BJ (cell line): ENCODE measurements around the gene UBXN11. TPM values are rescaled to one million over a fixed set of nuclear protein-coding genes. Genes with fewer than 3 reads are reported as not detected.

Experiments
- CTCF ChIA-PET: fragments of 350-600 bp; formaldehyde crosslinking; extraction: SDS; loops from one replicate; lab custom pipeline; 2021; ENCODE audit warnings: antibody characterized with exemption, inconsistent platforms; lab: Yijun Ruan, JAX
- POLR2A ChIA-PET: fragments of 300-600 bp; sonication (Branson Sonifier 250); formaldehyde crosslinking; extraction: SDS; loops from one replicate; lab custom pipeline; 2021; ENCODE audit warnings: antibody characterized with exemption; lab: Charles Lee
- DNase-seq: peaks from one replicate; pipeline ENCODE4 v3.0.0-alpha.2; 2011; ENCODE audit warnings: low read depth
- H3K27me3 ChIP-seq: 2 replicates; pipeline ENCODE4 v1.6.0; 2011; ENCODE audit warnings: low read length; ENCODE audit not compliant: control insufficient read depth, insufficient read depth
- H3K36me3 ChIP-seq: 2 replicates; pipeline ENCODE4 v1.5.1; 2011; ENCODE audit warnings: low read length; ENCODE audit not compliant: control insufficient read depth, insufficient read depth
- H3K4me3 ChIP-seq: 2 replicates; pipeline ENCODE4 v1.5.1; 2011; ENCODE audit warnings: low read depth, mild to moderate bottlenecking, control low read depth, low read length
- CTCF ChIP-seq: IDR thresholded peaks from 2 replicates; pipeline ENCODE4 v1.5.1; 2011; ENCODE audit warnings: low read depth, mild to moderate bottlenecking, control low read depth, inconsistent platforms, low read length, moderate library complexity; ENCODE audit not compliant: insufficient read depth
- polyA plus RNA-seq: library from polyadenylated mRNA; depleted of rRNA; stranded (reverse); fragments of >200 nt; gene quantifications from 2 replicates; pipeline ENCODE4 v1.2.3, GENCODE V29; 2011

UBXN11 gene
- polyA plus RNA-seq, 1 experiment, result 12.9 TPM

GRCh38 chr1:26350343-26350700 lies 43.9 kb upstream of the UBXN11 start:
- CTCF ChIA-PET, result interaction anchor here (1.9 to 4.6 kb wide), 2 partner anchors 12 to 75 kb away, joined by 7 to 28 read pairs; no protein-coding TSS in a partner anchor
- Histone ChIP-seq H3K27me3 (0 out of 2 replicates have a peak, but pooled peaks cover under 1% of the 10 kb centered on the region), H3K4me3 (no peak overlapping the region), H3K36me3 (no peaks in the 10 kb centered on the region)
- DNase-seq, result no peak
- POLR2A ChIA-PET, result interaction anchor here (0.6 kb wide), 1 partner anchor 175 kb away, joined by 3 read pairs; no protein-coding TSS in a partner anchor
- no peak for TF ChIP-seq CTCF

- DNase-seq, result no peak
- CTCF ChIA-PET, result interaction anchor here (1.9 to 4.6 kb wide), 2 partner anchors 13 to 74 kb away, joined by 7 to 28 read pairs; no protein-coding TSS in a partner anchor
- POLR2A ChIA-PET, result interaction anchor here (0.6 kb wide), 1 partner anchor 175 kb away, joined by 3 read pairs; no protein-coding TSS in a partner anchor
- H3K36me3 ChIP-seq, result no peaks in the 10 kb centered on the region
- no peak for TF ChIP-seq CTCF
- no peaks in the 10 kb centered on the region for H3K27me3 ChIP-seq
- no peak overlapping the region for H3K4me3 ChIP-seq
Observed at GRCh38 chr1:26349877-26350244, 43.4 kb upstream of the UBXN11 start.

- TF ChIP-seq CTCF, result no peak
- peak; percentile 34 for DNase-seq
- H3K36me3 ChIP-seq, result no peaks in the 10 kb centered on the region
- no peak overlapping the region for H3K4me3 ChIP-seq
- no peaks in the 10 kb centered on the region for H3K27me3 ChIP-seq
- ChIA-PET POLR2A (no interaction called here), CTCF (interaction anchor here (1.9 to 4.6 kb wide), 3 partner anchors 10 to 74 kb away, joined by 6 to 28 read pairs (median 7); no protein-coding TSS in a partner anchor)
Observed at GRCh38 chr1:26349188-26349876, 42.9 kb upstream of the UBXN11 start.

GRCh38 chr1:26346274-26347033 lies 40.0 kb upstream of the UBXN11 start:
- Histone ChIP-seq H3K27me3 (peaks cover 1% of the 10 kb centered on the region), H3K36me3 (no peaks in the 10 kb centered on the region), H3K4me3 (no peak overlapping the region)
- CTCF ChIA-PET, result interaction anchor here (0.6 to 1.9 kb wide), 9 partner anchors 14 to 113 kb away, joined by 3 to 6 read pairs (median 4); partner anchors contain the start of gene CEP85
- no peak for TF ChIP-seq CTCF
- POLR2A ChIA-PET, result no interaction called here
- DNase-seq, result no peak

- ChIA-PET CTCF (interaction anchor here (0.7 to 1.4 kb wide), 4 partner anchors 16 to 112 kb away, joined by 3 to 4 read pairs (median 4); partner anchors contain the start of gene CEP85), POLR2A (no interaction called here)
- no peak for TF ChIP-seq CTCF
- Histone ChIP-seq H3K4me3 (no peak overlapping the region), H3K27me3 (peaks cover 1% of the 10 kb centered on the region), H3K36me3 (no peaks in the 10 kb centered on the region)
- no peak for DNase-seq
Observed at GRCh38 chr1:26345718-26346117, 39.3 kb upstream of the UBXN11 start.
